ENCODE data around the gene MAP2. TPM values are rescaled to one million over a fixed set of nuclear protein-coding genes. Genes with fewer than 3 reads are reported as not detected.

Gene MAP2
- total and polyA plus RNA-seq, 2 of the 8 experiments (the other 6 are each of a cell fraction or from before 2014, with no cell fraction given) = 5.9 to 9.4 TPM

- TF ChIP-seq CTCF (IDR thresholded peaks at IDR 0.05; ENCODE audit: control extremely low read depth in 1 of 3, insufficient read depth in 1 of 3, low read depth in 1 of 3, low read length in 3 of 3) = no peak
These were observed 89.1 kb downstream of the MAP2 start (continued) for GRCh38 chr2:209512971-209513370.

Data from H1 (cell line).